Epithelial cell of esophagus (primary cell): Measurements from ENCODE around the gene APBB2.

Experiments used
- DNase-seq: peaks from one replicate; pipeline ENCODE4 v3.0.0; 2010; ENCODE audit warnings: low read depth
- H3K4me3 ChIP-seq: 2 replicates; pipeline ENCODE4 v1.5.1; 2011; ENCODE audit warnings: mild to moderate bottlenecking, low read length, control low read depth
- CTCF ChIP-seq: IDR thresholded peaks from 2 replicates; pipeline ENCODE4 v1.5.1; 2011; ENCODE audit warnings: low read depth, mild to moderate bottlenecking, low read length, control low read depth, inconsistent platforms; ENCODE audit not compliant: insufficient read depth; ENCODE audit errors: missing control alignments

The APBB2 gene

GRCh38 chr4:41108481-41108880 is 105.9 kb downstream of the APBB2 start:
- TF ChIP-seq CTCF, result no peak
- no peak for DNase-seq
- no peak overlapping the region for H3K4me3 ChIP-seq

- no peak overlapping the region for H3K4me3 ChIP-seq
- no peak for TF ChIP-seq CTCF
- DNase-seq, result no peak
Observed at GRCh38 chr4:41106694-41107419, 107.5 kb downstream of the APBB2 start.

- no peak for DNase-seq
- H3K4me3 ChIP-seq, result no peak overlapping the region
- no peak for TF ChIP-seq CTCF
Observed at GRCh38 chr4:41106081-41106480, 108.3 kb downstream of the APBB2 start.

- H3K4me3 ChIP-seq, result no peak overlapping the region
- DNase-seq, result no peak
- TF ChIP-seq CTCF, result no peak
Observed at GRCh38 chr4:41104155-41104554, 110.2 kb downstream of the APBB2 start.

- no peak for DNase-seq
- TF ChIP-seq CTCF, result no peak
Observed at GRCh38 chr4:41103657-41104056, 110.7 kb downstream of the APBB2 start.

GRCh38 chr4:41102414-41103092 is 111.8 kb downstream of the APBB2 start:
- no peak for TF ChIP-seq CTCF
- DNase-seq, result no peak
- H3K4me3 ChIP-seq, result no peak overlapping the region

More at GRCh38 chr4:41103657-41104056, 110.7 kb downstream of the APBB2 start:
- H3K4me3 ChIP-seq, result no peak overlapping the region
